ENCODE measurements around the gene LUC7L2.
"Not testable (repeated sequence)": the region's sequence is repeated elsewhere in the genome, so short reads cannot be mapped to it uniquely, and the experiment has no call there.

Gene LUC7L2, protein sequence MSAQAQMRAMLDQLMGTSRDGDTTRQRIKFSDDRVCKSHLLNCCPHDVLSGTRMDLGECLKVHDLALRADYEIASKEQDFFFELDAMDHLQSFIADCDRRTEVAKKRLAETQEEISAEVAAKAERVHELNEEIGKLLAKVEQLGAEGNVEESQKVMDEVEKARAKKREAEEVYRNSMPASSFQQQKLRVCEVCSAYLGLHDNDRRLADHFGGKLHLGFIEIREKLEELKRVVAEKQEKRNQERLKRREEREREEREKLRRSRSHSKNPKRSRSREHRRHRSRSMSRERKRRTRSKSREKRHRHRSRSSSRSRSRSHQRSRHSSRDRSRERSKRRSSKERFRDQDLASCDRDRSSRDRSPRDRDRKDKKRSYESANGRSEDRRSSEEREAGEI

DNA sequence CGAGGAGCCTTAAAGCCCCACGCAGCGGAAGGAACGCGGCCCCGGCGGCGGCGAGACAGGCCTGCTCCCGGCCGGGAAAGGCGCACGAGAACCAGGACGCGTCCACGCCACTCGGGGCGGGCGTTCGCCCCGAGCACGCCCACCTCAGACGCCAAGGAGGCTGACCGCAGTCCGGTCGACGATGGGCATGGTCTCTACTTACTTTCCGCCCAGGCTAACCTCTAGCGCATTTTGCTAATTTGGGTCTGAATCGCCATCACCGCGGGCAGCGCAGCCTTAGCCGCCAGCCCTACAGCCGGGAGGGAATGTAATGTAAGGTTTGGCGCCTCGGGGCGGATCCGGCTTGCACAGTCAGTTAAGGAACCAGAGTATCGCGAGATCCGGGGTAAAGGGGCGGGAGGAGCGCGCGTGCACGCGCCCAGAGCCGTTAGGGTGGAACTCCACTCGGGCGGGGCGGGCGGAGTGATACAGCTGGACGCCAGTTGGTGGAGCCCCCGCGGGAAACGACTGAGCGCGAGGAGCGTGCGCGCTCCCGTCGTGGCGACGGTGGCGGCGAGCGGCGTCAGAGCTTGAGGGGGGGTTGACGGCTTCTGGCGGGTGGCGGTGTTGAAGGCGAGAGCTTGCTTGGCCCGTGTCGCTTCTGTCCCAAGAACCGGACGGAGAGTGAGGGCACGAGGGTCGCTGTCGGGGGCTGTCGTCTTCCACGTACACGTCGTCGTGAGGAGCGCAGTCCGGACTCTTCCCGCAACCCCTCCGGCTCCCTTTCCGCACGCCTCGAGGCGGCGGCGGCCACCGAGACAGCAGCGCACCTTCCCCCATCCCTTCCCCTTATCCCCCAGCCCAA, at the start of gene LUC7L2:
LUC7L2 (plus strand) TSS at position 529 of the 844 bp plus-strand sequence. CDS start 368 bp downstream, outside the sequence.
- peak; percentile 99 for DNase-seq (ENCODE audit: low read depth, low spot score)

GRCh38 chr7:139317939-139318505, 41.7 kb upstream of the LUC7L2 start:
- no peak for DNase-seq (ENCODE audit: low read depth, low spot score)

DNA sequence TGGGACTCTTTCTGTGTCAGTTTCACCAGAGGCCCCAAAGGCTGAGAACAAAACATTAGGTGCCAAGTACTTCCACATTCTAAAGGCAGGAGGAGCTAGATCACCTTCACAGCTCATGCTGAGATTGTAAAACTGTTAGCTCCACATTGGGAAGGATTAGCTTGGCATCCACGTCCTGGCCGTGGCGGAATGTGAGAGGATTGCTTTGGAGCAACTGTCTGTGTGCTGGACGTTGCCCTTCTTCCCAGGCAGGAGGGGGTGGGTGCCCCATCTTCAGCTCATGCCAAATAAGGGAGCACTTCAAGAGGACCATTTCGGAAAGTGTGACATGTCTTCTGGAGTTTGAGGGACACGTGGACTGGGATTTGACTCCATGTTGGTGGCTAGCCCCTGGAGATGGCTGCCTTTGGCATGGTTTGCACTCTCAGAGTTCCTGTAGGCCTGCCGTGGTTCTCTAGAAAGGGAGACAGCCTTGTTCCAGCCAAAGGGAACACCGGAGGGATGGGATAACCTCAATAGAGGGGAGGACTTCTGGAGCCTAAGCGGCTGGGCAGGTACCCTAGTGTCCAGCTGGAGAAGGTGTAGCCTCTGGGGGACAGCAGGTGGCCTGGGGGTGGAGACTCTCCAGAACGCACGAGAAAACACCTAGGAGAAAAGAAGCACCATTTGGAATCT, 38.5 kb upstream of the LUC7L2 start:
- DNase-seq (ENCODE audit: low read depth, low spot score): no peak

GRCh38 chr7:139324709-139325108, 35.0 kb upstream of the LUC7L2 start:
- not testable (repeated sequence) for DNase-seq (ENCODE audit: low read depth, low spot score)

- DNase-seq (ENCODE audit: low read depth, low spot score): no peak
Measured at GRCh38 chr7:139328375-139328774, 31.3 kb upstream of the LUC7L2 start.

DNA sequence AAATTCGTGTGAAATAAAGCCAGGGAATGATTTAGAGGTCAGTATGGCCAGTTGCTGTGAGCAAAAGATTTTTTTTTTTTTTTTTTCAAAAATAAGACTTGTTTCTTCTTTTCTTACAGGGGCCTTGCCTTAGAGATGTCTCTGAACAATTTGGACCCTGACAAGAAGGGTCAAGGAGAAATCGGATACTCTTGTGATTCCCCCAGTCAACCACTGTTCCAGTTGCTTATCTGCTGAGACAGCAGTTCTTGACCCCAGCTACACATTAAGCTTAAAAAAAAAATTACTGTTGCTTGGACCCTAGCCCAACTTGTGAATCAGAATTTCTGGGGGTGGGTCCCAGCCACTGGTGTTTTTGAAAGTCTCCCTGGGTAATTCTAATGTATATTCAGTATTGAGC, 30.6 kb upstream of the LUC7L2 start:
- DNase-seq (ENCODE audit: low read depth, low spot score): no peak

DNA sequence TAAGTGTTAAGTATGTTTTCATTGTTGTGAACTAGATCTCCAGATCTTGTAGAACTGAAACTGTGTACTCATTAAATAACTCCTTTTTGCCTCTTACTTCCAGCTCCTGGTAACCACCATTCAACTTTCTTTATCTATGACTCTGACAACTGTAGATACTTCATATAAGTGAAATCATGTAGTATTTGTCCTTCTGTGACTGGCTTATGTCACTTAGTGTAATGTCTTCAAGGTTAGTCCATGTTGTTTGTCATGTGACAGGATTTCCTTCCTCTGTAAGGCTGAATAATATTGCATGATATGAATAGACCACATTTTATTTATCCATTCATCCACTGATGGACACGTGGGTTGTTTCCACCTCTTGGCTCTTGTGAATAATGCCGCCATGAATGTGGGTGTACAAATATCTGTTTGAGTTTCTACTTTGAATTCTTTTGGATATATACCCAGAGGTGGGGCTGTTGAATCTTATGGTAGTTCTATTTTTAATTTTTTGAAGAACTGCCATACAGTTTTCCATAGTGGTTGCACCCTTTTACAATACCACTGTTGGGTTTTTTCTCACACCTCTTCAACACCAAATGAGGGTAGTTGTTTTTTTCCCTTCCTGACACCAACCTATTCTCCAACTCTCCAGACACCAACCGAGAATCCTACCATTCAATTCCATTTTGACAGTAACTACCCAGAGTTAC, 29.2 kb upstream of the LUC7L2 start:
- no peak for DNase-seq (ENCODE audit: low read depth, low spot score)

GRCh38 chr7:139332697-139333359, 26.9 kb upstream of the LUC7L2 start:
- no peak for DNase-seq (ENCODE audit: low read depth, low spot score)

GRCh38 chr7:139333443-139333842, 26.3 kb upstream of the LUC7L2 start:
- DNase-seq (ENCODE audit: low read depth, low spot score): not testable (repeated sequence)

DNA sequence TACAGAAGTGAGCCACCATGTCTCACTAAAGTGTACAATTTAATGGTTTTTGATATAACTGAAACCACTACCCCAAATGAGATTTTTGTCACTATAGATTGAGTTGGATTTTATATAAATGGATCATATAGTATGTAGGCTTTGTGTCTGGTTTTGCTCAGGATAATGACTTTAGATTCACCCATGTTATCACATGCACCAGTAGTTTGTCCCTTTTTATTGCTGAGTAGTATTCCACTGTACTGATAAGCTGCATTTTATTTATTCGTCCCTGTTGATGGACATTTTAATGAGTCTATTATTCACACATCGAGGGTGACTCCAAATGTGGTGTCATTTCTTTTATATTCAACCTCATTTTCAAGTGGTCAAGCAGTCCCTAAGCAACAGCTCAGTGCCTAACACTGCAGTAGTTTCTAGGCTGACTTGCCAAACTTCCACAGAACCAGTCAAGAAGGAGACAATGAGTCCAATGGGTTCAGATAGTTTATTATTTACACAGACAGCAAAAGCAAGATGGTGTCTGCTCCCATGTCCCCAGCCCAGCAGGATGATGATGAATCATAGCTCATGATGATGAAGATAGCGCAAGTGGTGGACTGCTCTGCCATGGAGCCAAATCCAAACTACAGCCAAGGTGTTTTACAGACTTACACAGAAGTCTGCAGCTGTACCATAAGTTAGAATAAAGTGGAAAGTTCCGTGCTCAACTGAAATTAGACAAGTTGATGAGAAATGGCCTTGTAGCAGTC, 25.1 kb upstream of the LUC7L2 start:
- DNase-seq (ENCODE audit: low read depth, low spot score): no peak

DNA sequence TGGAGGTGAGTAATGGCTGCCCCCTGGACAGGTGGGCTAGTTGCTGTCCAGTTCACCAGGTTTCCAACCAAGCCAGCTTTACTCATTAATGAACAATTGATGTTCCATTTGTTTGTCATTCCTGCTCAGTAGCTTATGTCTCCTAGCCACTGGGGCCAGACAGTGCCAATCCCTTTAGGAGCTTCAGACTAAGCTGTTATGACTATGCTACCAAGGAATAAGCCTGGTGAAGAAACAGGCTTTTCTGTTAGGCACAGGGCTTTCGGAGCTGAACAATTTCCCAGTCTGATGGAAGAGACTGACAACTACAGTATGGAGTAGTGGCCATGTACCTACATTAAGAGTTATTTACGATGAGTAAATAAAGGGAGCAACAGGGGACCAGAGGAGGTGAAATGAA, 20.7 kb upstream of the LUC7L2 start:
- DNase-seq (ENCODE audit: low read depth, low spot score): no peak

GRCh38 chr7:139339698-139340036, 20.0 kb upstream of the LUC7L2 start:
- DNase-seq (ENCODE audit: low read depth, low spot score): no peak

GRCh38 chr7:139340037-139340807, 19.5 kb upstream of the LUC7L2 start:
- DNase-seq (ENCODE audit: low read depth, low spot score): peak; percentile 98

DNA sequence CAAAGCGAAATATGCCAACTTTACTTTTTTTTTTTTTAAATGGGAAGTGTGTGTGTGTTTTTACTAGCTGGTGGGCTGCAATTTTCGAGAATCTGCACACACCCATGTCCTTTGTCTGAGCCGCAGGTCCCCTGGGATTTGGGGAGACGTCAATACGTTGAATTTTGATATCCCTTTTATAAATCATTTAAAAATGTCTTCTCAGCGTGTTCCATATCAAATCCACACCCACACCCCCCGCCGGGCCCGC, 19.0 kb upstream of the LUC7L2 start:
- peak; percentile 42 for DNase-seq (ENCODE audit: low read depth, low spot score)

GRCh38 chr7:139341058-139341775, 18.5 kb upstream of the LUC7L2 start, which contains the start of gene FMC1:
Gene FMC1 (plus strand): TSS chr7:139341337. CDS start chr7:139341385, 48 bp downstream.
- peak; percentile 70 for DNase-seq (ENCODE audit: low read depth, low spot score)

- no peak for DNase-seq (ENCODE audit: low read depth, low spot score)
Measured at GRCh38 chr7:139341776-139342226, 17.9 kb upstream of the LUC7L2 start.

GRCh38 chr7:139345042-139345441, 14.7 kb upstream of the LUC7L2 start:
- no peak for DNase-seq (ENCODE audit: low read depth, low spot score)

DNA sequence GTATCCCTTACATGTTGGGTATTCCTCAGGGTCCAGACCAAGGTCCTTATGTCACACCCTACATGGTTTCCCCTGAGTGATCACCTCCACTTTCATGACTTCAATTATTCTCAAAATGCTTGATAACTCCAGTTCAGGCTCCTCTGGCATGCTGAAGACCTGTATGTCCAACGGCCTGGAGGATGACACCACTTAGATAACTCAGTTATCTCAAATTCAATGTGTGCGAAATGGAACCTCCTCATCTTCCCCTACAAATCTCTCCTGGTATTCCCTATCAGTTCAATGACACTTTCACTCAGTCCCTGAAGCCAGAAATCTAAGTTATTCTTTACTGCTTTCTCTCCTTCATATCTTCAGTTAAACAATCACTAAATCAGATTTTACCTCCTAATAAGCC, 8.7 kb upstream of the LUC7L2 start:
- no peak for DNase-seq (ENCODE audit: low read depth, low spot score)

- DNase-seq (ENCODE audit: low read depth, low spot score): no peak
Measured at GRCh38 chr7:139354729-139355128, 5.0 kb upstream of the LUC7L2 start.
